Measurements from ENCODE around the gene THEM5.
"Not testable (repeated sequence)": the region's sequence is repeated elsewhere in the genome, so short reads cannot be mapped to it uniquely, and the experiment has no call there.

THEM5 gene

DNA sequence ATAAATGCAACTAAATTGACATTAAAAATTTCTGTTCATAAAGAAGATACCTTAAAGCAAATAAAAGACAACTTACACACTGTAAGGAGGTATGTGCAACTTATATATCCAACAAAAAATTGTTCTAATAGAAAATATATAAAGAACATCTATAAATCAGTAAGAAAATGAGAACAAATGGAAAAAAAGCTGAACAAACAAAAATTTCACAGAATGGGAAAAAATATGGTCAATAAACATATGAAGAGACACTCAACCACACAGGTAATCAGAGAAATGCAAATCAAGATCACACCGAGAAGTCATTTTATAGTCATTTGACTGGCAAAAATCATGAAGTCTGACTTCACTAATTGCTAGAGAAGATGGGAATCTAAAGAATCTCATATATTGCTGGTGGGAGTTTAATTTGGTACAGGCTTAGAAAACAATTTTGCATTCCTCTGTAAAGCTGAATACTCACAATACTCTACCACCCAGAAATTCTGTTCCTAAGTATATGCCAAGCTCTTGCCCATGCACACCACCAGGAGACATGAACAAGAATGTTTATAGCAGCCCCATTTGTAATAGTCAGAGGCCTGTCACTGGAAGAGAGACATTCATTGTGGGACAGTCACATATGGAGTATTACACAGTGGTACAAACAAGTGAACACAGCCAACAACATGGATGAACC lies 22.0 kb upstream of the THEM5 start:
- TF ChIP-seq ARNTL (CRISPR knock-in tag; IDR thresholded peaks at IDR 0.05; ENCODE audit: borderline replicate concordance, low read depth): no peak
- TF ChIP-seq TOX (CRISPR knock-in tag; IDR thresholded peaks at IDR 0.05; ENCODE audit: borderline replicate concordance): no peak
- TF ChIP-seq, protein P1, sequence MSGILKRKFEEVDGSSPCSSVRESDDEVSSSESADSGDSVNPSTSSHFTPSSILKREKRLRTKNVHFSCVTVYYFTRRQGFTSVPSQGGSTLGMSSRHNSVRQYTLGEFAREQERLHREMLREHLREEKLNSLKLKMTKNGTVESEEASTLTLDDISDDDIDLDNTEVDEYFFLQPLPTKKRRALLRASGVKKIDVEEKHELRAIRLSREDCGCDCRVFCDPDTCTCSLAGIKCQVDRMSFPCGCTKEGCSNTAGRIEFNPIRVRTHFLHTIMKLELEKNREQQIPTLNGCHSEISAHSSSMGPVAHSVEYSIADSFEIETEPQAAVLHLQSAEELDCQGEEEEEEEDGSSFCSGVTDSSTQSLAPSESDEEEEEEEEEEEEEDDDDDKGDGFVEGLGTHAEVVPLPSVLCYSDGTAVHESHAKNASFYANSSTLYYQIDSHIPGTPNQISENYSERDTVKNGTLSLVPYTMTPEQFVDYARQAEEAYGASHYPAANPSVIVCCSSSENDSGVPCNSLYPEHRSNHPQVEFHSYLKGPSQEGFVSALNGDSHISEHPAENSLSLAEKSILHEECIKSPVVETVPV (CRISPR knock-in tag; IDR thresholded peaks at IDR 0.05): no peak
- TF ChIP-seq PPARA (CRISPR knock-in tag; IDR thresholded peaks at IDR 0.05; ENCODE audit: borderline replicate concordance): no peak
- TF ChIP-seq TCF4 (CRISPR knock-in tag; IDR thresholded peaks at IDR 0.05; ENCODE audit: borderline replicate concordance): no peak
- no peak for TF ChIP-seq ISL1 (CRISPR knock-in tag; IDR thresholded peaks at IDR 0.05)
- no peak for TF ChIP-seq OSR1 (CRISPR knock-in tag; IDR thresholded peaks at IDR 0.05)
- no peak for TF ChIP-seq ZFP30 (CRISPR knock-in tag; IDR thresholded peaks at IDR 0.05)
- TF ChIP-seq, protein P2, sequence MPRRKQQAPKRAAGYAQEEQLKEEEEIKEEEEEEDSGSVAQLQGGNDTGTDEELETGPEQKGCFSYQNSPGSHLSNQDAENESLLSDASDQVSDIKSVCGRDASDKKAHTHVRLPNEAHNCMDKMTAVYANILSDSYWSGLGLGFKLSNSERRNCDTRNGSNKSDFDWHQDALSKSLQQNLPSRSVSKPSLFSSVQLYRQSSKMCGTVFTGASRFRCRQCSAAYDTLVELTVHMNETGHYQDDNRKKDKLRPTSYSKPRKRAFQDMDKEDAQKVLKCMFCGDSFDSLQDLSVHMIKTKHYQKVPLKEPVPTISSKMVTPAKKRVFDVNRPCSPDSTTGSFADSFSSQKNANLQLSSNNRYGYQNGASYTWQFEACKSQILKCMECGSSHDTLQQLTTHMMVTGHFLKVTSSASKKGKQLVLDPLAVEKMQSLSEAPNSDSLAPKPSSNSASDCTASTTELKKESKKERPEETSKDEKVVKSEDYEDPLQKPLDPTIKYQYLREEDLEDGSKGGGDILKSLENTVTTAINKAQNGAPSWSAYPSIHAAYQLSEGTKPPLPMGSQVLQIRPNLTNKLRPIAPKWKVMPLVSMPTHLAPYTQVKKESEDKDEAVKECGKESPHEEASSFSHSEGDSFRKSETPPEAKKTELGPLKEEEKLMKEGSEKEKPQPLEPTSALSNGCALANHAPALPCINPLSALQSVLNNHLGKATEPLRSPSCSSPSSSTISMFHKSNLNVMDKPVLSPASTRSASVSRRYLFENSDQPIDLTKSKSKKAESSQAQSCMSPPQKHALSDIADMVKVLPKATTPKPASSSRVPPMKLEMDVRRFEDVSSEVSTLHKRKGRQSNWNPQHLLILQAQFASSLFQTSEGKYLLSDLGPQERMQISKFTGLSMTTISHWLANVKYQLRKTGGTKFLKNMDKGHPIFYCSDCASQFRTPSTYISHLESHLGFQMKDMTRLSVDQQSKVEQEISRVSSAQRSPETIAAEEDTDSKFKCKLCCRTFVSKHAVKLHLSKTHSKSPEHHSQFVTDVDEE (CRISPR knock-in tag; IDR thresholded peaks at IDR 0.05): no peak
- TF ChIP-seq ESRRG (CRISPR knock-in tag; IDR thresholded peaks at IDR 0.05): no peak
- no peak for TF ChIP-seq BACH2 (CRISPR knock-in tag; IDR thresholded peaks at IDR 0.05; ENCODE audit: borderline replicate concordance)
- no peak for TF ChIP-seq ZNF70 (CRISPR knock-in tag; IDR thresholded peaks at IDR 0.05)
- no peak for TF ChIP-seq RARB (CRISPR knock-in tag; IDR thresholded peaks at IDR 0.05)
- TF ChIP-seq, protein P3, sequence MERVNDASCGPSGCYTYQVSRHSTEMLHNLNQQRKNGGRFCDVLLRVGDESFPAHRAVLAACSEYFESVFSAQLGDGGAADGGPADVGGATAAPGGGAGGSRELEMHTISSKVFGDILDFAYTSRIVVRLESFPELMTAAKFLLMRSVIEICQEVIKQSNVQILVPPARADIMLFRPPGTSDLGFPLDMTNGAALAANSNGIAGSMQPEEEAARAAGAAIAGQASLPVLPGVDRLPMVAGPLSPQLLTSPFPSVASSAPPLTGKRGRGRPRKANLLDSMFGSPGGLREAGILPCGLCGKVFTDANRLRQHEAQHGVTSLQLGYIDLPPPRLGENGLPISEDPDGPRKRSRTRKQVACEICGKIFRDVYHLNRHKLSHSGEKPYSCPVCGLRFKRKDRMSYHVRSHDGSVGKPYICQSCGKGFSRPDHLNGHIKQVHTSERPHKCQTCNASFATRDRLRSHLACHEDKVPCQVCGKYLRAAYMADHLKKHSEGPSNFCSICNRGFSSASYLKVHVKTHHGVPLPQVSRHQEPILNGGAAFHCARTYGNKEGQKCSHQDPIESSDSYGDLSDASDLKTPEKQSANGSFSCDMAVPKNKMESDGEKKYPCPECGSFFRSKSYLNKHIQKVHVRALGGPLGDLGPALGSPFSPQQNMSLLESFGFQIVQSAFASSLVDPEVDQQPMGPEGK (CRISPR knock-in tag; IDR thresholded peaks at IDR 0.05; ENCODE audit: borderline replicate concordance): no peak
- TF ChIP-seq ZFP3 (CRISPR knock-in tag; IDR thresholded peaks at IDR 0.05): no peak
- ATAC-seq: no peak

DNA sequence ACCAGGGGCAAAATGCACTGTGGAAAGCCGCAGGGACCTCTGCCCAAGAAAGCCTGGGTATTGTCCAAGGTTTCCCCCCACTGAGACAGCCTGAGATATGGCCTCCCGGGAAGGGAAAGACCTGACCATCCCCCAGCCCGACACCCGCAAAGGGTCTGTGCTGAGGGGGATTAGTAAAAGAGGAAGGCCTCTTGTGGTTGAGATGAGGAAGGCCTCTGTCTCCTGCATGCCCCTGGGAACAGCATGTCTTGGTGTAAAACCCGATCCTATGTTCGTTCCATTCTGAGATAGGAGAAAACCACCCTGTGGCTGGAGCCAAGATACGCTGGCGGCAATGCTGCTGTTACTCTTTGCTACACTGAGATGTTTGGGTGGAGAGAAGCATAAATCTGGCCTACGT lies 19.3 kb upstream of the THEM5 start:
- ATAC-seq: not testable (repeated sequence)

DNA sequence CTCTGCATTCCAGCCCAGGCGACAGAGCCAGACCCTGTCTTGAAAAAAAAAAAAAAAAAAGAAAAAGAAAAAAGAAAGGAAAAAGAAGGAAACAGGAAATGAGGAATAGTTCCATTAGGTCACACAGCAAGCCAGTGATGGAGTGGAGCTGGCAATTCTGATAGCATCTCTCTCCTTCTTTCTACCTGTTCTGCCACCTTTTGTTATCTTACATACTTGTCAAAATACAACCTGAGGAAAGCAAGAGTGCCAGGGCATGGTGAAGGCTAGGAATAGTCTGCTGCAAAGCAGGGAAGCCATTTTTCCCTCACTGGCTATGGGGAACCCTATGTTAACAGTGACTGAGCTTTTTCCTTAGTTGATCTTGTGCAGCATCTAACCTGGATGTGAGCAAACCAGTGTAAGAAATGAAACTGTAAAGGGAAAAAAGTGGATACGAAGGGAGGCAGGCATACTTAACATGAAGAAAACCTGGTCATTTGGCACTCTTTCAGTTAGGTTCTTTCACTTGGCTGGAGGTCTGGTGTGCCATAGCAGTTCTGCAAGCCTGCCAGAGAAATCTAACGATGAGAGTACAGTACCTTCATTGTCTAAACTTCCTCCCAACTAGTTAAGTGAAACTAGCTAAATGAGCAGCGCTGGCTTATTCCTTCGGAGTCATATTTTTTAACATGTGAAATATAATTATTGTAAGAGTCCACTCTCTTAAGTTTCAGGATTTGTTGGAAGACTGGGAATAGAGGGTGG lies 17.9 kb upstream of the THEM5 start:
- 0 out of 3 replicates have a peak, but pooled peaks have one; percentile 19 for ATAC-seq
- no peak for TF ChIP-seq TOX (CRISPR knock-in tag; IDR thresholded peaks at IDR 0.05; ENCODE audit: borderline replicate concordance)
- no peak for TF ChIP-seq ZNF70 (CRISPR knock-in tag; IDR thresholded peaks at IDR 0.05)
- no peak for TF ChIP-seq ZFP30 (CRISPR knock-in tag; IDR thresholded peaks at IDR 0.05)
- TF ChIP-seq, protein P1 (CRISPR knock-in tag; IDR thresholded peaks at IDR 0.05): no peak
- TF ChIP-seq OSR1 (CRISPR knock-in tag; IDR thresholded peaks at IDR 0.05): no peak
- no peak for TF ChIP-seq PPARA (CRISPR knock-in tag; IDR thresholded peaks at IDR 0.05; ENCODE audit: borderline replicate concordance)
- TF ChIP-seq, protein P4, sequence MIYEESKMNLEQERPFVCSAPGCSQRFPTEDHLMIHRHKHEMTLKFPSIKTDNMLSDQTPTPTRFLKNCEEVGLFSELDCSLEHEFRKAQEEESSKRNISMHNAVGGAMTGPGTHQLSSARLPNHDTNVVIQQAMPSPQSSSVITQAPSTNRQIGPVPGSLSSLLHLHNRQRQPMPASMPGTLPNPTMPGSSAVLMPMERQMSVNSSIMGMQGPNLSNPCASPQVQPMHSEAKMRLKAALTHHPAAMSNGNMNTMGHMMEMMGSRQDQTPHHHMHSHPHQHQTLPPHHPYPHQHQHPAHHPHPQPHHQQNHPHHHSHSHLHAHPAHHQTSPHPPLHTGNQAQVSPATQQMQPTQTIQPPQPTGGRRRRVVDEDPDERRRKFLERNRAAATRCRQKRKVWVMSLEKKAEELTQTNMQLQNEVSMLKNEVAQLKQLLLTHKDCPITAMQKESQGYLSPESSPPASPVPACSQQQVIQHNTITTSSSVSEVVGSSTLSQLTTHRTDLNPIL (CRISPR knock-in tag; IDR thresholded peaks at IDR 0.05; ENCODE audit: low read depth): no peak
- TF ChIP-seq, protein P3 (CRISPR knock-in tag; IDR thresholded peaks at IDR 0.05; ENCODE audit: borderline replicate concordance): no peak
- TF ChIP-seq RARB (CRISPR knock-in tag; IDR thresholded peaks at IDR 0.05): no peak
